Brain microvascular endothelial cell (primary cell): ENCODE measurements around the gene GFY.

Source experiments
- DNase-seq: peaks from one replicate; pipeline ENCODE4 v3.0.0-alpha.2; 2020
- H3K27ac ChIP-seq: fragments of 250-450 bp; sonication (Bioruptor Pico); 2 replicates; pipeline ENCODE4 v1.5.1; 2020; ENCODE audit warnings: mild to moderate bottlenecking, moderate library complexity
- H3K27me3 ChIP-seq: fragments of 250-450 bp; sonication (Bioruptor Pico); replicated peaks from 2 replicates; pipeline ENCODE4 v1.5.1; 2020; ENCODE audit warnings: mild to moderate bottlenecking
- H3K36me3 ChIP-seq: fragments of 250-450 bp; sonication (Bioruptor Pico); replicated peaks from 2 replicates; pipeline ENCODE4 v1.5.1; 2020; ENCODE audit warnings: mild to moderate bottlenecking
- H3K4me3 ChIP-seq: 2 replicates; pipeline ENCODE4 v1.5.1; 2011; ENCODE audit warnings: low read depth, mild to moderate bottlenecking, control low read depth, low read length, moderate library complexity
- in situ Hi-C: cut with HindIII; loops from 2 replicates; pipeline ENCODE4 v1.10.0; 2017; ENCODE audit warnings: low sequenced_read_pairs, low pct_ligation_motif_present
- TF ChIP-seq, protein P1 (sequence below): IDR thresholded peaks from 2 replicates; pipeline ENCODE4 v1.5.1; 2011; ENCODE audit warnings: low read depth, mild to moderate bottlenecking, moderate library complexity, low read length, control low read depth, inconsistent platforms; ENCODE audit errors: missing control alignments

The GFY gene

GRCh38 chr19:49411681-49412326, 13.4 kb upstream of the GFY start:
- Histone ChIP-seq H3K27me3 (peaks cover 1% of the 10 kb centered on the region), H3K27ac (no peak overlapping the region), H3K36me3 (no peaks in the 10 kb centered on the region), H3K4me3 (no peak overlapping the region)
- TF ChIP-seq, protein P1, sequence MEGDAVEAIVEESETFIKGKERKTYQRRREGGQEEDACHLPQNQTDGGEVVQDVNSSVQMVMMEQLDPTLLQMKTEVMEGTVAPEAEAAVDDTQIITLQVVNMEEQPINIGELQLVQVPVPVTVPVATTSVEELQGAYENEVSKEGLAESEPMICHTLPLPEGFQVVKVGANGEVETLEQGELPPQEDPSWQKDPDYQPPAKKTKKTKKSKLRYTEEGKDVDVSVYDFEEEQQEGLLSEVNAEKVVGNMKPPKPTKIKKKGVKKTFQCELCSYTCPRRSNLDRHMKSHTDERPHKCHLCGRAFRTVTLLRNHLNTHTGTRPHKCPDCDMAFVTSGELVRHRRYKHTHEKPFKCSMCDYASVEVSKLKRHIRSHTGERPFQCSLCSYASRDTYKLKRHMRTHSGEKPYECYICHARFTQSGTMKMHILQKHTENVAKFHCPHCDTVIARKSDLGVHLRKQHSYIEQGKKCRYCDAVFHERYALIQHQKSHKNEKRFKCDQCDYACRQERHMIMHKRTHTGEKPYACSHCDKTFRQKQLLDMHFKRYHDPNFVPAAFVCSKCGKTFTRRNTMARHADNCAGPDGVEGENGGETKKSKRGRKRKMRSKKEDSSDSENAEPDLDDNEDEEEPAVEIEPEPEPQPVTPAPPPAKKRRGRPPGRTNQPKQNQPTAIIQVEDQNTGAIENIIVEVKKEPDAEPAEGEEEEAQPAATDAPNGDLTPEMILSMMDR, result no peak
- DNase-seq, result no peak
- in situ Hi-C loops, result no loop called here

- Histone ChIP-seq H3K4me3 (no peak overlapping the region), H3K36me3 (no peaks in the 10 kb centered on the region), H3K27me3 (peaks cover 7% of the 10 kb centered on the region), H3K27ac (no peak overlapping the region)
- no peak for DNase-seq
- TF ChIP-seq, protein P1, result no peak
- in situ Hi-C loops, result no loop called here
Measured at GRCh38 chr19:49413348-49413747, 11.8 kb upstream of the GFY start.

GRCh38 chr19:49414256-49414655, 10.9 kb upstream of the GFY start:
- H3K36me3 ChIP-seq, result no peaks in the 10 kb centered on the region
- TF ChIP-seq, protein P1, result no peak
- no peak overlapping the region for H3K4me3 ChIP-seq
- H3K27ac ChIP-seq, result no peak overlapping the region
- H3K27me3 ChIP-seq, result peaks cover 7% of the 10 kb centered on the region
- in situ Hi-C loops, result no loop called here
- no peak for DNase-seq

DNA sequence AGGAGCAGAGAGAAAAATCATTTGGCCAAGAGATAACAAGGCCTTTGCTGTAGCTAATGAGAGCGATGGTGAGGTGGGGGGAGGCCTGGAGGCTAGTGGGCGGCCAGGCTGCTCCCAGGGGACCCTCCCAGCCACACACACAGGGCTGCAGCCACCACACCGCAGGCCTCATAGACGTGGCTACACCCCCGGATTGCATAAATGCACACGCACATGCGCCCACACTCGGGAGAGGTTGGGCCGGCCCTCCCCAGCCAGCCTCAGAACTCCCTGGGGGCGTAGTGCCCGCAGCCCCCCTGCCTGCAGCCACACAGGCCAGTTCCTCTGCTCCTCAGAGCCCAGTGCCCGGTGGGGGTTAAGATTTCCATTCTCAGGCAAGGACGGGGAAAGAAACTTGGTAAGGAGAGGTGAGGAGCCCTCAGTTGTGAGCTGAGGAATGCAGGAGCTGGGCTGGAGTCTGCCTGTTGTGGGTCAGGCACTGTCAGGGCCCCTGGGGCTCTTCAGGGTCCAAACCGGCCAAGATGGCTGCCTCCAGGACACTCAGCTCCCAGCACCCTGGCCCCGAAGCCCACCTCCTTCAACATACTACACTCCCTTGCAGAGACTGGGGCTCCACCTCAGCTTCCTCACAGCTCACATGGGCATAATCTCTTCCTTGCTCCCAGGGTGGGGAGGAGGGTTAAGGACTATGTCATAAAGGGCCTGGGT, 9.9 kb upstream of the GFY start:
- H3K27me3 ChIP-seq, result peaks cover 9% of the 10 kb centered on the region
- TF ChIP-seq, protein P1, result no peak
- DNase-seq, result peak; percentile 21
- H3K27ac ChIP-seq, result no peak overlapping the region
- H3K4me3 ChIP-seq, result no peak overlapping the region
- in situ Hi-C loops, result no loop called here
- H3K36me3 ChIP-seq, result no peaks in the 10 kb centered on the region

GRCh38 chr19:49415810-49416200, 9.4 kb upstream of the GFY start:
- in situ Hi-C loops, result no loop called here
- no peak for DNase-seq
- H3K4me3 ChIP-seq, result no peak overlapping the region
- TF ChIP-seq, protein P1, result no peak
- no peaks in the 10 kb centered on the region for H3K36me3 ChIP-seq
- peaks cover 13% of the 10 kb centered on the region for H3K27me3 ChIP-seq
- H3K27ac ChIP-seq, result no peak overlapping the region
